GM18868 (cell line): ENCODE results near the gene MACROD1.

ENCODE experiments used
- ATAC-seq: cut with Tn5 transposase; IDR thresholded peaks from one replicate; pipeline ENCODE4 v1.9.1; 2021; ENCODE audit warnings: mild to moderate bottlenecking, moderate library complexity; ENCODE audit not compliant: unreplicated experiment

The MACROD1 gene

DNA sequence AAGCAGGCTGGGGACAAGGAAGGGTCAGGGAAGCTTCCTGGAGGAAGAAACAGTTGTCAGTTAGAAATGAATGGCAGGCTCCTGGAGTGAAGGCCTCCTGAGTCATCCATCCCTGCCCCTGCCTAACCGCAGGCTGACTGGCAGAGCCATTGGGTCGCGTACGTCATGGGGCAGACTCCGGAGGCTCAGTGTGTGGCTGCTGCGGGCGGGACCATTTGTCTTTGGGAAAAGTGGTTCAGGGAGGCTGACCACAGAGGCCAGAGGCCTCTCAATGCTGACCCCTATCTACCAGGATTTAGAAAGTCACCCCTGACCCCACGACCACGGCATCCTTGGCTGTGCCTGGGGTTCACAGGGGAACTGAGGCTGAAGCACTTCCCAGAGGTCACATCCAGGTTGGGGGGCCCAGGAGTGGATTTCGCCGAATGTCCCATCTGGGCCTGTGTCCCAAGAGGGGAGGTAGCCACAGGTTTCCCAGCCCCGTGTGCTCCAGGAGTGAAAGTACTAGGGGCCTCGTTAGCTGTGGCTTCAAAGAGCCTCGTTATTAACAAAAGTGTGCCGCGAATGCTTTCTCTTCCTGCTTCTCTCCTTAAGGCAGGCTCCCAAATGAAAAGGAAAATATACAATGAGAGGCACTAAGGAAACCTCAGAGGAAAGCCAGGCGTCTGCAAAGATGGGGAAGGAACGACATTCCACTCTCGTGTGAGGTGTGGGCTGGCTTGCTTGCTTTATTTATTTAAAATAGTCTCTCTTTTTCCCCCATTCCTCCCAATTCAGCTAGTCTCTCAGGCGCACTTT lies 71.3 kb downstream of the MACROD1 start:
- no peak for ATAC-seq

DNA sequence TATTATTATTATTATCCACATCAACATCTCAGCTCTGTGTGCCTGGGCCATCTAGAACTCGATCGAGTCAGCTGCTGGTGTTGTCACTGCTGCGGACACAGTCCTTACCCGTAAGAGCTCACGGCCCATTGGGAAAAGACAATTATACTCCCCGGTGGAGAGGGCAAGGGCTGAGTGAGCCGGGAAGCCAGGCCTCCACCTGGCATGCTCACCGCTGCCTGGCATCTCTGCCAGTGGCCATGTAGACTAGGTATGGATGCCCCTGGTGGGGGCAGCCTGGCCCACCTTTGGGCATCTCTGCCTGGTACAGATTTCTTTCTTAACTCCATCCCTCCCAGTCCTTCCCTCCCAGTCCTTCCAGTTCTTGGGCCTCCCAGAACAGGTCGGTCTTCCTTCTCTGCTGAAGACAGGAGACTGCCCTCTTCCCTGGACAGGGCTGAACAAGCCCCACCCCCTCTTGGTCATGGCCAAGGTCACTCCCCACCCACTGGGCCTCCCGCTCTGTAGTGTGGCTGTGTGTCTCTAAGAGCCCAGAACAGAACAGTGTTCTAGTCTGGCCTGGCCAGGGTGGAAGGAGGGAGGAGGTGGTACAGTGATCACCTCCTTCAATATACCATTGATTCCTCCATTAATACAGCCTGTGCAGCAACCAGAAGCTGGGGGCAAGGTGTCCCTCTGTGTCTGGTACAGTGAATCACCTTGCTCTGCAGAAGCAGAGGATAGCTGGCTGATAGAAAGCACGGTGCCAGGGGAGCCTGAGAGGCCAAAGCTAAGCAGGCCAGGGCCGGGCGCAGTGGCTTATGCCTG lies 72.5 kb downstream of the MACROD1 start:
- ATAC-seq: no peak

DNA sequence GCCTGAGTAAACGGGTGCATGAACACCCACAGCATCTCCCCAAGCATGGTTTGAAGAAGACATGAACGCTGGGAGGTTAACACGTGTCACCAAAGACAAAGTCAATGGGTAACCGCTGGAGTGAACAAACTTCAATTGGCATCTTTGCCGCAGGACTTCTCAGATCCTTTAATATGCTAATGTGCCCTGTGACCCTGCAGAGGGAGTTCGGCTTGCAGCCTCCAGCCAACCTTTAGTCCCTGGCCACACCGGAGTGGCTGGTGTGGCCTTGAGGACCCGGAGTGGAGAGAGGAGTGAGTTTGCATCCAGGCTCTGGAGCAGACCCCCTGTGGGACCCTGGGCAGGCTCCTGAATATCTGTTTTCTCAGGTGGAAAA lies 73.2 kb downstream of the MACROD1 start:
- ATAC-seq: no peak

DNA sequence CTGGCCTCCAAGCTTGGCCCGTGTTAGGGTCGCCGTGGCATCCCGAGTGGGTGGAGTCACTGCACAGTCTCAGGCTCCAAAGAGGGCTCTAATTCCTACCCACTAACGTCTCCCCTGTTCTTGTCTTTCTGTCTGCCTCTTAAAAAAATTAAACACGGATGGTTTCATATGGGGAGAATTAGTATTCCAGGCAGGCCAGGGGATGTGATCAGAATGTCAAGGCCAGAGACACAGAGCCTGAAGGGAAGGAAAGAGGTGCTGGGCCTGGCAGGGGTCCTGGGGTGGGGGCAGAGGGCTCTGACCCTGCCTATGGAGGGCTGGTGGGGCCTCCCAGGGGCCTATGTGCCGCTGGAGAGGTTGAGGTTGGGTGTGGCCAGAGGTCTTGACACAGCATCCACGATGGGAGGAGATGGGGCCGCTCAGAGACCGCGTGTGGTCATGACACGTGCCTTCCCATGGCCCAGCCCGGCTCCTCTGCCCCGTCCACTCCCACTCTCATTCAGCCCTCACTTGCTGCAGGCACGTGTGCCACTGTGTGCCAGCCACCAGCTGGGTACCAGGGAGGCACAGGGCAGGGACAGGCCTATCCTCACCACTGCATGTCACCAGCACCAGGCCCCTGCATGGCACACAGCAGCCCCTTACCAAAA lies 73.7 kb downstream of the MACROD1 start:
- no peak for ATAC-seq

DNA sequence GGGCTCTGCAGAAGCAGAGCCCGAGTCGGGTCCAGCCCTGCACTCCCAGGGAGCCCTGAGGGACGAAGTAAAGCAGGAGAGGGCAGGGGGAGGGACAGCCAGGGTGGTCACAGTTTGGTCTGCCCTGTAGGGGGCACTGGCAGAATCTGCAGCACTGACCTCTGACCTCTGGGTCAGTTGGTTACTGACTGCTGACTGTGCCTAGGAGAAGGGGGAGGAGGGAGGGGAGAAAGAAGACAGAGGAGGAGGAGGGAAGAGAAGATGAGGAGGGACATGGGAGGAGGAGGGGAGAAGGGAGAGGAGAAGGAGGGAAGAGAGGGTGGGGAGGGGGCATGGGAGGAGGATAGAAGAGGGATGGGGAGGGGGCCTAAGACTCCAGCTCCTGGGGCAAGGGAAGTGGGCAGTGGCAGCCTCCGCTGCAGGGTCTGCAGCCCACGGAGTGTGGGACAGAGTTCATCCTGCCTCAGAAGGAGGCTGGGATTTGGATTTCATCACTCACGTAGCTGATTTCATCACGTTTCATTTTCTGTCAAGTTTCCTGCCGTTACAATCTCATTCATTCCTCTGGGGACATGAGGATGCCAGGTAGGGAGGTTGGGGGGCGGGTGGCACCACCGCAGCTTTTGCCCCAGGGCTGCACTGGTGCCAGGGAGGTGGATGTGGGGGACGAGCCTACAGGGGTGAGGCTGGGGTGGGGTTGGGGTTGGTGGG lies 75.0 kb downstream of the MACROD1 start:
- ATAC-seq: no peak

DNA sequence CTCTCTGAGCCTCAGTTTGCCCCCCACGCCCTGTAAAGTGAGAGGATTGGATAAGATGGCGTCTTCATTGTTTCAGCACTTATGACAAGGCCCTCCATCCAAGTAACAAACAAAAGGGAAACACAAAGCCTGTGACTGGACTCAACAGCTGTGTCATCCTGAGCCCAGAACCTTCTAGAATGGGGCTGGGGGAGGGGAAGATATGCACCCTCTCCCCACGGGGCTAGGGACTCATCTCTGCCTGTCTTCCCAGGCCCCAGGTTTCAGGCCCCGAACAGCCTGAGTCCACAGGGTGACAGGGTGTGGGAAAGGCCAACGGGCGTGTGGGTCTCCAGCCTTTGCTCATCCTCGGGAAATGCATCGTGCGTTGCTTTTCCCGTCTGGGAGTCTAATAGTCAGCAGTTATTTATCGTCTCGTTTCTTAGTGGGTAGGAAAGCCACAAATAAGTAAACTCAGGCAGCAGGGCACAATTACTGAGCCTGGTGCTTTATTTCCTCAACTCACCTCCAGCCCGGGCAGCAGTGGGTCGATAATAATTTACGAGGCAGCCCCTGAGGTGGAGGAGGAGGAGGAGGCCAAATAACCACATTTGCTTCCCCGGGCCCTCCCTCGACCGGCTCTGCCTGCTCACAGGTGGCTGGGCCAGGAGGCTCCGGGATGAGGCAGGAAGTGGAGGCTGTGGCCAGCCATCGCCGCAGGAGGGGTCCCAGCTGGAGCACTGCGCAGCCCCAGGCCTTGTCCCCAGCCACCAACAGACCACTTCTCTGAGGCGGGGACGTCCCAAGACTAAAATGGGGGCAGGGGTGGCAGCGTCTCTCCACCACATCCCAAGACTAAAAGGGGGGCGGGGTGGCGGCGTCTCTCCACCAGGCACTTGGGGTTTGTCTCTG lies 75.8 kb downstream of the MACROD1 start:
- ATAC-seq: no peak

DNA sequence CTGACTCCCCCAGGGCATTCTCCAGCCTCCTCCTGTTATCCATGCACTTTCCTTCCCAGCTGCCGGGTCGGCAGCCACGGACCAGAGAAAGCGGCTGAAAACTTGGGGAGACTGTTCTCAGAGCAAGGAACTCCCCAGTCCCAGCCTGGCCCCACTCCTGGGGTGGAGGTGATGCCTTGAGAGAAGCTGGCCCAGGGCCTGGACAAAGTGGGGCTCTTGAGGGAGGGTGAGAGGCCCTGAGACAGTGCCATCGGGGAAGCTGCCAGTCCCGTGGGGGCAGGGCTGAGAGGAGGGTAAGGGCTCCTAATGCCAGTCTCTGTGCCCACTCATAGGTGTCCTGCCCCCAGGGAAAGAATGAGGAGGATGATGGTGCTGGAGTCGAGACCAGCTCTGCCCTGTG lies 76.4 kb downstream of the MACROD1 start:
- no peak for ATAC-seq

DNA sequence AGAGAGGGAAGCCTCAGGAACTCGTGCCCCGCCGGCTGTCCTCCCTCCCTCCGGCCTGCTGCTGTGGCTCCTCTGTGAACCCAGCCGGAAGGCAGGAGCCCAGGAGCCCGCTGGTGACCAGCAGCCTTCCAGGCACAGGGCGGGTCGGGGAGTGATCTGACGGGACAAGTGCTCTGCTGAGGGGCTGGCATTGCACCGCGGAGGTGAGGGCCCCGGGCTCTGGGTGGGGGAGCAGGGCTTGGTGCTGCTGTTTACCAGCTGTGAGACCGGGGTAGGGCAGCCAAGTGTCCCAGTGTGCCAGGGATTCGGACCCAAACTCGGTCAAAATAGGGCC lies 76.9 kb downstream of the MACROD1 start:
- no peak for ATAC-seq

DNA sequence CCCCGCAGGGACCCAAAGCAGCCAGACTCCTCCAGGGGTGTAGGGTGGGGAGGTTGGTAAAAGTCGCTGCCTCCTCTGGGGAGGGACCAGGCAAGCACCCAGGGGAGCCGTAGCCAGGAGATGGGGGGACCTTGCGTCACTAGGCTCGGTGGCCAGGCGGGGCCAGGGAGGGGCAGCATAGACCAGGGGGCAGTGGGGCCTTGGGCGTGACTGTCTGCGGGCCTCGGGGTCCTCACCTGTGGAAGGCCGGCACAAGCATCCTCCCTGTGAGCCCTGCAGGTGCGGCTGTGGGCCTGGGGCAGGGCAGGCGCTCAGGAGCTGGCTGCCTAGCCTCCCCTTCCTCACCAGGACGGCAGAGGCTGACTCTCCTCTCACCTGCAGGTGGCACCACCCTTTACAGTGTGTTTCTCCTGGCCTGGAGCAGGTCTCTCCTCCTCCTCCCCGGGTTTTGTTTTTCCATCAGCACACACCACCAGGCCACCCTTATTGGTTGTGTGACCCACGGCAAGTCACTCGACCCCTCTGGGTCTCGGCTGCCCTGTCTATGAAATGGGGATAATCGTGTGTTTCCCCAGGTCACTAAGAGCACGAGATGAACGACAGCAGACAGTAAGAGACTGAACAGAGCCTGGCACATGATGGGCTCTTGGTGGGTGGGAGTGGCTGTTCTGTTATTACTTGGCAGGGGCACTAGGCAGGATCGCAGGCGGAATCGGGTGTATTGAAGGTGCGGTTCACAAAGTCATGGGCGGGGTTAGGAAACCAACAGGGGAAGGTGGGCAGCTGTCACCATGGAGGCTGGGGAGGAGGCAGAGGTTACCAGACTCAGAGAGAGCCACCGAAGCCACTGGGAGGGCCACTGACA lies 77.5 kb downstream of the MACROD1 start:
- ATAC-seq: no peak

DNA sequence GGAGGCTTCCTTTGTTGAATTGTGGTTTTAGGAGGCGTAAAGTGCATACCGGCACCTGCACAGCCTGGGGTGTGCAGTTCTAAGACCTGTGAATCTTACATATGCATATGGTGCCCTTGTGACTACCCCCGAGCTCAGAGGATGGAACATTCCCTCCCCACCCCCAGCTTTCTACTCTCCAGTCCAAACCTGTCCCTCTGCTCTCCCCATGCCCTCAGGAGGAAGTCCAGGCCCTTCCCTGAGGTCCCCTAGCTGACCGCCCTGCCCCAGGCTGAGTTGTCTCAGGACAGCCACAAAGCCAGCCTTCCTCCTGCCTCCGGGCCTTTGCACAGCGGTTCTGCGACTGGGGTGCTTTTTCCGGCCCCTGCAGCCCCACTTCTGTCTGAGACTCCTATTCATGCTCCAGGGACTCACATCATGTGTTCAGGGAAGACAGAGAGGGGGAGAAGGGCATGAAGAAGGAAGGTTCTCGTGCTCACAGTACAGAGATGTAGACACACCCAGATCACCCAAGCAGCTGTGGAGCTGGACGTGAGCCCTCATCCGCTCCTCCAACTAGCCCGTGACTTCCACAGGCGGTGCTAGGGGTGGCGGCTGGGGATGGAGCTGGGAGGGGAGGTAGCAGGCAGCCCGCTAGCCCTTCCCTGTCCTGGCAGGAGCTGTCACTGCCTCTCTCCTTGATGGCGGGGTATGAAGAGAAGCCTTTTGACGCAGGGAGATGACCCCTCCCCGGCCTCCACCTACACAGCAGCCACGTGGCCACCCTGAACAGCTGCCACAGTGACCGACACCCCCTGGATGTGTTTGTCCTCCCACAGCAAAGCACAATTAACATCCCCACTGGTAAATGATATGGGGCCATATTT lies 79.4 kb downstream of the MACROD1 start:
- no peak for ATAC-seq

DNA sequence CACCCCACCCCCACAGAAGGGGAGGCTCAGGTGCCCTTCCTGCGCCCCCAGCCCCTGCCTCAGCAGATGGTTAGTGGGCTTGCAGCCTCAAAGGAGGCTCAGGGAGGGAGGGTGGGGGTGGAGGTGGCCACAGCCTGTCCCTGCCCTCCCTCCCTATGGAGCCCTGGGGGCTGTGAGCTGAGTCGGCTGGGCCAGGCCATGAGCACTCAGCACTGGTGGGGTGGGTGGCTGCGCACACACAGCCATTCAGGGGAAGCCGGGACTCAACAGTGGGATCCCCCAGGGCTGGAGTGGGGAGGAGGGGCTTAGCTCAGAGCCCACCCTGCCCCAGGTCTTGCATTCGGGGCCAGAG lies 80.0 kb downstream of the MACROD1 start:
- ATAC-seq: no peak

DNA sequence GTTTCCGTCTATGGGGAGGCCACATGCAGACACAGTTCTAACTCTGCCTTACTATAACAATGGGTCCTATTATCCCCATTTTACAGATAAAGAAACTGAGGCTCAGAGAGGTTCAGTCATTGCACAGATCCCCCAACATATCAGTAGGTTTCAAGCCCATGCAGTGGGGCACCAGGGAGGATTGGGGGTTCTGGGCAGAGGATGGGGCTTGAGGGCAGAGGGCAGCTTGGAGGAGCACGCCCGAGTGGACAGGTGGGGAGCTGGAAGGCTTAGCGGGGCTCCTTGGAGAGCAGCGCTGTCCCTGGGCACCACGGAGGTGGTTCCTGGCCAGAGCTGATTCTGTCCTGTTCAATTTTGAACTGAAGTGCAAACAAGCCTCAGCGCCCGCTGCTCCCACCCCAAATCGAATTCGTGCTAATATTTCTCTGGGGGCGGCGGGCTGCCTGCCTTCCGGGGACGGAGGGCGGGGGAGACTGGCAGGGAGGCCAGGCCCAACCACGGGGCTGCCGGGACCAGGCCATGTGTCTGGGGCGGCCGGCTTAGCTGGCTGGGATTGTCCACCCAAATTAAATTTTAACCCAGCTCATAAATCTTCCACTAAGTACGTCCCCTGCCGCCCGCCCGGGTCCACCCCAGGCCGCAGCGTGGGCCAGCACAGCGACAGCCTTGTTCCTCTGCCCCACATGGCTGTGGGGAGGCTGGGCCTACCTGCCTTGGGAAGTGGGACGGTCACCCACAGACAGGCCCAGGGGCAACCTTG lies 80.8 kb downstream of the MACROD1 start:
- no peak for ATAC-seq

DNA sequence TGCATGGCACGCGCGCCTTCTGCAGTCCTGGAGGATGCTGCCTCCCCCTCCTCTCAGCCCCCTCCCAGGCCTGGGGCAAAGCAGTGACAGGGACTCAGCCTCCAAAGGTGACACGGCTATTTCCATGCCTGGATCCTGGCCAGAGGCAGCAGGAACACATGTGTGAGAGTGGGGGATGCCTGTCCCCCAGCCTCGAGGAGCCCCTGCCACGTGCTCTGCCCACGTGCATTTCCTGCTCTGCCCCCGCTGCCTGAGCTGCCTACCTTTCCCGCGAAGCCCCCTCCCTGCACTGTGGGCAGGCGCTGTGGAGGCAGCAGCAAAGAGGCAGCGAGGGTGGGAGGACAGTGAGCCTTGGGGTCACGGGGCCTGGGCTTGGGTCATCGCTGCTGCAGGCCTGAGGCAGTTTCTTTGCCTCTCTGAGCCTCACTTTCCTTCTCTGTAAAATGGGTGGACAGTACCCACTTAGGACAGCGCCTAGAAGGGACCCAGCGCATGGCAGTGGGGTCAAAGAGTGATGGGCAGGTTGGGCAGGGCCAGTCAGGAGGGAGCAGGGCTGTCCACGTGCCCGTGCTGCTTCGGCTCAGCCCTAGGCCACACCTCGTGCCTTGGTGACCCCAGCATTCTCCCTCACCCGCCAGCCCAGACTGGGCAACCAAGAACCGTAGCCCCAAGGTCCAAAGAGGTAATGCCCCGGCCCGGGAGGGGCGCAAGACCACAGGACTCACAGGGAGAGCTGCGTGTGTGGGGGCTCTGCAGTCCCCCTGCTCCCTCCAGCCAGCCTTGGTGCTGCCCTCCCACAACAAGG lies 81.6 kb downstream of the MACROD1 start:
- no peak for ATAC-seq

DNA sequence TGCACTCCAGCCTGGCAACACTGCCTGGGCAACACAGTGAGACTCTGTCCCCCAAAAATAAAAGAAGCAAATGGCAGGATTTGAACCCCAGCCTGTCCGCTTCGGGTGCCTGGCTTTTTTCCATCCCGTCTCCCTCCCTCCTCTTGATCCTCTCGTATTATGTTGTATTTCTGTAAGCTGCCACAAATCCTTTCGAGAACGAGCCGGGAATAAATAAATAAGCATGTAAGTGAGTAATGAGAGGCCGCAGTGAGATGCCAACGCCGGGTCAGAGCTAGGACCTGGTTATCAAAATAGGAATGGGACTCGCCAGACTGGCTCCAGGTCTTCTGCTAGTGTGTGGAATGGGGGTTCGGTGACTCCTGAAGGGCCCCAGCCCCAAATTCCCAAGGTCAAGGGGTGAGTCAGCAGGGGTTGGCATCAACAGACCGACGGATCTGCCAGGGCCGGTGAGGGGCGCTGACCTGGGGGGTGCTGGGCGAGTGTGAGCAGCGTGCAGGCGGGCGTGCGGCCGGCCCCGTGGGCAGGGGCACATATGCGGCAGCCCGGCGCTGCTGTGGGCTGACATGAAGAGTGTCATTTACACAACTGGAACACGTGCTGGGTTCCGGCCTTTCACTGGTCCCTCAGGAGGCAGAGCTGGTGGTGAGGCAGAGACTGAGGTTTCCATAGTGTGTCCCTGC lies 82.4 kb downstream of the MACROD1 start:
- ATAC-seq: no peak

DNA sequence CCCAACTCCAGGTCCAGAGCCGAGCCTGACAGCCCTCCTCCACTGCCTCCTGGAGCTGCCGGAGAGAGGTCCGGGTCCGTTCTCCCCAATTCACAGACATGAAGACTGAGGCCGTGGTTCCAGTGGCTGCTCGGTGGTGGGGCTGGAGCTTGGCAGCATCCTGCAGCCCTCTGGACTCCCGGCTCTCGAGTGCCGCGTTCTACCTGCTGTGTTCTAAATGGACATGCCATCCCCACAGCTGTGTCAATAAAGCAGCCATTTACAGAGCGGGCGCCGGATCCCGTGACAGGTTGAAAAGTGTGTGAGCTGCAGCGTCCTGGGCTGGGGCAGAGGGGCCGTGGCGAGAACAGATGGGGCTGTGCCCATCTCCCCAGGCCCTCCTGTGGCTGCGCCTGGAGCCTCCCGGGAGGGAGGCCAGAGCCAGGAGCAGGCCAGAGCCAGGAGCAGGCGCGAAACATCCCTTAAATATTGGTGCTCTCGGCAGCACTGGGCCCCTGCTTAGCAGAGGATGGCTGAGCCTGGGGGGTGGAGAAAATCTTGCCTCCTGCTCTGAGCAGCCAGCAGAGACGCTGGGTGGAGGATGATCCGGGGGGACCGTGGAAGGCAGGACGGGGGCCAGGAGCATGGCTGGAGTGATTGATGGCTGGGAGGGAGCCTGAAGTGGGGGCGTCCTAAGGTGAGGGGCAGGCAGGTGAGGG lies 84.0 kb downstream of the MACROD1 start:
- ATAC-seq: no peak

DNA sequence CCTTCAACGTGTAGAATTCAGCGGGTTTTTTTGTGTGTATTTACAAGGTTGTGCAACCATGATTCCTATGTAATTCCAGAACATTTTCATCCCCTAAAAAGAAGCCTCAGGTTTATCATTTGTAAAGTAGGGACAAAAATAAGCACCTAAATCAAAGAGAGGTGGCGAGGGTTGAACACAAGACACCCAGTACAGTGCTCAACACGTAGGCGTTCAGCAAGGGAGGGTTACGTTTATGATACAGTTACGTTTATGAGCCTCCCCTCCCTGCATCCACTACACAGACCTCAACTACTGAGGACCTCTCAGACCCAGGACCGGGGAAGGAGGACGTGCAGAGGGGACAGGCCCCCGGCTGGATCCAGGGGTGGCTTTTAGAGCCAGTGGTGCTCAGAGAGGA lies 85.5 kb downstream of the MACROD1 start:
- ATAC-seq: no peak
